GM18520 (cell line): ENCODE measurements around the gene TAOK1.
A peak's percentile ranks its signal among the peaks of the same experiment; 100 is the strongest.
"Not testable (repeated sequence)": the region's sequence is repeated elsewhere in the genome, so short reads cannot be mapped to it uniquely, and the experiment has no call there.

ENCODE experiments used
- ATAC-seq: cut with Tn5 transposase; IDR thresholded peaks from one replicate; pipeline ENCODE4 v1.9.1; 2021; ENCODE audit not compliant: unreplicated experiment

TAOK1 gene

GRCh38 chr17:29533976-29534375 is 143.8 kb downstream of the TAOK1 start:
- no peak for ATAC-seq

- no peak for ATAC-seq
Observed at GRCh38 chr17:29544066-29544465, 153.9 kb downstream of the TAOK1 start.

GRCh38 chr17:29546085-29546484 is 155.9 kb downstream of the TAOK1 start:
- no peak for ATAC-seq

GRCh38 chr17:29546830-29547229 is 156.7 kb downstream of the TAOK1 start:
- ATAC-seq = no peak

- ATAC-seq = no peak
Observed at GRCh38 chr17:29549177-29549923, 159.2 kb downstream of the TAOK1 start.

- no peak for ATAC-seq
Observed at GRCh38 chr17:29555840-29556239, 165.7 kb downstream of the TAOK1 start.

- no peak for ATAC-seq
Observed at GRCh38 chr17:29557085-29557738, 167.0 kb downstream of the TAOK1 start.

GRCh38 chr17:29557739-29558116 is 167.6 kb downstream of the TAOK1 start:
- ATAC-seq = no peak

- ATAC-seq = not testable (repeated sequence)
Observed at GRCh38 chr17:29558139-29558538, 168.0 kb downstream of the TAOK1 start.

GRCh38 chr17:29559640-29560039 is 169.5 kb downstream of the TAOK1 start:
- ATAC-seq = no peak

GRCh38 chr17:29560316-29560715 is 170.2 kb downstream of the TAOK1 start:
- ATAC-seq = no peak

- ATAC-seq = no peak
Observed at GRCh38 chr17:29561554-29562517, 171.7 kb downstream of the TAOK1 start.

GRCh38 chr17:29562615-29563014 is 172.5 kb downstream of the TAOK1 start:
- ATAC-seq = no peak

- no peak for ATAC-seq
Observed at GRCh38 chr17:29563816-29564215, 173.7 kb downstream of the TAOK1 start.

GRCh38 chr17:29565643-29566472 is 175.7 kb downstream of the TAOK1 start:
- no peak for ATAC-seq

- ATAC-seq = no peak
Observed at GRCh38 chr17:29566473-29567303, 176.5 kb downstream of the TAOK1 start, which contains the start of gene ABHD15. Gene ABHD15 (minus strand): TSS chr17:29567037. CDS start chr17:29566966, 71 bp downstream.

- ATAC-seq = no peak
Observed at GRCh38 chr17:29567304-29567553, 177.1 kb downstream of the TAOK1 start.

- peak; percentile 32 for ATAC-seq
Observed at GRCh38 chr17:29567554-29568330, 177.6 kb downstream of the TAOK1 start.
